ENCODE data around the gene CCDC87.
"Not testable (repeated sequence)": the region's sequence is repeated elsewhere in the genome, so short reads cannot be mapped to it uniquely, and the experiment has no call there.

The CCDC87 gene

DNA sequence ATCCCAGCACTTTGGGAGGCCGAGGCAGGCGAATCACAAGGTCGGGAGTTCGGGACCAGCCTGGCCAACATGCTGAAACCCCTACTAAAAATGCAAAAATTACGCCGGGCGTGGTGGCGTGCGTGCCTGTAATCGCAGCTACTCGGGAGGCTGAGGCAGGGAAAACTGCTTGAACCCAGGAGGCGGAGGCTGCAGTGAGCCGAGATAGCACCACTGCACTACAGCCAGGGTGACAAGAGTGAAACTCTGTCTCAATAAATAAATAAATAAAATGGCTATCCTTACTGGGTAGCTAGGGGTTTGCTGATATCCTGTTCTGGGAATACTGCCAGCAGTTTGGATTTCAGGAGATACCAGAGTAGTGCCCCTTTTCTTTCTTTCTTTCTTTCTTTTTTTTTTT lies 21.2 kb upstream of the CCDC87 start:
- Histone ChIP-seq H3K4me1 (ENCODE audit: control insufficient read depth, insufficient read depth, low read length, poor library complexity, severe bottlenecking) (no peaks in the 10 kb centered on the region), H3K27ac (ENCODE audit: low read depth, low read length, severe bottlenecking) (no peak overlapping the region), H3K36me3 (ENCODE audit: control insufficient read depth, insufficient read depth, low read length) (peaks cover 19% of the 10 kb centered on the region), H3K4me3 (ENCODE audit: extremely low read depth, insufficient read depth, low read length, poor library complexity, severe bottlenecking) (no peak overlapping the region), H3K9me3 (ENCODE audit: control insufficient read depth, low read length) (peaks cover 5% of the 10 kb centered on the region)
- 98 to 99% methylated on average over 11 to 12 of the region's 13 CpGs for WGBS, 2 experiments (ENCODE audit: insufficient coverage in 2 of 2)

DNA sequence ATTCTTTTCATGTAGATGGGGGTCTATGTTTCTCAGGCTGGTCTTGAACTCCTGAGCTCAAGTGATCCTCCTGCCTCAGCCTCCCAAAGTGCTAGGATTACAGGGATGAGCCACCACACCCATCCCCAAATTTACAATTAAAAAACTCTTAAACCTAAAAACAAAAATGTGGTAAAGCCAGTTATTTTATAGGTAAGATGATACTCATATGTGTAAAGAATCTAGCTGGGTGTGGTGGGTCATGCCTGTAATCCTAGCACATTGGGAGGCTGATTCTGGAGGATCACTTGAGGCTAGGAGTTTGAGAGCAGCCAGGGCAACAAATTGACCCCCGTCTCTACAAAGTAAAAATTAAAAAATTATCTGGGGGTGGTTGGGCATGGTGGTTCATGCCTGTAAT lies 19.6 kb upstream of the CCDC87 start:
- peaks cover 3% of the 10 kb centered on the region for H3K36me3 ChIP-seq (ENCODE audit: control insufficient read depth, insufficient read depth, low read length)
- WGBS, 2 experiments (ENCODE audit: insufficient coverage in 2 of 2) = 100% methylated on average over 1 of the region's 1 CpG
- H3K4me3 ChIP-seq (ENCODE audit: extremely low read depth, insufficient read depth, low read length, poor library complexity, severe bottlenecking) = no peak overlapping the region
- H3K27ac ChIP-seq (ENCODE audit: low read depth, low read length, severe bottlenecking) = no peak overlapping the region
- H3K9me3 ChIP-seq (ENCODE audit: control insufficient read depth, low read length) = peaks cover 5% of the 10 kb centered on the region
- H3K4me1 ChIP-seq (ENCODE audit: control insufficient read depth, insufficient read depth, low read length, poor library complexity, severe bottlenecking) = no peaks in the 10 kb centered on the region

DNA sequence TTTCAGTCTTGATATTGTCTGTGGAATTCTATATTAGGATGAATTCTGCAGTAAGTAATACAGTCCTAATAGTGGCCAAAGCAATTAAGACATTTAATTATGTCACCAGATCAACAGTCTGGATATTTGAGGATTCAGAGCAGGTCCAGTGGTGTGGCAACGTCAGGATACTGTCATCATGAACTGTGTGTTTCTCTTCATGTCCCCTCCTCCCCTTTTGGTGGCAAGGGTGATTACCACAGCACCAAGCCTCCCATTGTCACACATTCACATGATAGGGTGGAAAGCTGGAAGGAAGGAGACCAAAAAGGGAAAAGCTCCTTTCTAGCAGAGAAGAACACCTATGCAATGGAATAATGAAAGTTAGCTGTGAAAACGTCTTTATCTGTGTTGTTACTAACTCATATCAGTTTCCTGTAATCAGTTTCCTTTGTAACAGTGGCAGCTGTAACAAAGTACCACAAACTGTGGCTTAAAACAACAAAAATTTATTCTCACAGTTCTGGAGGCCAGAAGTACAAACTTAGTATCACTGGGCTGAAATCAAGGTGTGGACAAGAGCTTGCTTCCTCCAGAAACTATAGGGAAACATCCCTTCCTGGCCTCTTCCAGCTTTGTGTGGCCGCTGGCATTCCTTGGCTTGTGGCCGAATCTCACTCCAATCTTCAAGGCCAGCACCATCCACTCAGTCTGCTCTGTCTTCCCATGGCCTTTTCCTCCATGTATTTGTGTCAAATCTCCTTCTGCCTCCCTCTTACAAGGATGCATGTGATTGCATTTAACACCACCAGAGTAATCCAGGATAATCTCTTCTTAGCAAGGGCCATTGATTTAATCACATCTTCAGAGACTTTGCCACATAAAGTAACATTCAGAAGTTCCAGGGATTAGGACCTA lies 17.1 kb upstream of the CCDC87 start:
- 92 to 93% methylated on average over 2 to 3 of the region's 4 CpGs for WGBS, 2 experiments (ENCODE audit: insufficient coverage in 2 of 2)
- H3K36me3 ChIP-seq (ENCODE audit: control insufficient read depth, insufficient read depth, low read length) = peaks cover 14% of the 10 kb centered on the region
- no peak overlapping the region for H3K4me3 ChIP-seq (ENCODE audit: extremely low read depth, insufficient read depth, low read length, poor library complexity, severe bottlenecking)

DNA sequence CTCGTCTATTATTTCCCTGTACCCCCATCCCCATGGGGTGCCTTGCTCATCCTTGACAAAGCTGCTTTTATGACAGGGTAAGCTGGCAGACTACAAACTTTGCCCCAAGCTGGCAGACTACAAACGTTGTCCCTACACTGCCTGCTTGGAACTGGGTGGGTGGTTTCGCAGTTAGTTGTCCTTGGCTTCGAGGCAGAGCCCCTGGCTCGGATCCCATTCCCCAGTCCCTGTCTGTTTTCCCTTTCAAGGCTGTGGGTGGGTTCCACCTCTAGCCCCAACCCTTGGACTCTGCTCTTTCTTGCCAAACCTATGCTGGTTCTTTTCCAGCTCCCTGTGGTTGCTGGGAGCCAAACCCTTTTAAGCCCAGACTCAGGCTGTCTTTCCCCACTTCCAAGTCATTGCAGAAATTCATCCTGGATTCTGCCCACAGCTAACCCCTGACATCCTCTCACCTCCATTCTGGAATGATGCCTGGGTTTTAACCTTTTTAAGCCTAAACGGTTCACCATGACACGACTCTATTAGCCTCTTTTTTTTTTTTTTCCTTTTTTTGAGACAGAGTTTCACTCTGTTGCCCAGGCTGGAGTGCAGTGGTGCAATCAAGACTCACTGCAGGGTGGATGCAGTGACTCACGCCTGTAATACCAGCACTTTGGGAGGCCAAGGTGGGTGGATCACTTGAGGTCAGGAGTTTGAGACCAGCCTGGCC lies 14.4 kb upstream of the CCDC87 start:
- 90 to 91% methylated on average over 7 to 8 of the region's 8 CpGs for WGBS, 2 experiments (ENCODE audit: insufficient coverage in 2 of 2)
- peaks cover 5% of the 10 kb centered on the region for H3K9me3 ChIP-seq (ENCODE audit: control insufficient read depth, low read length)

More for the DNA sequence above, 17.1 kb upstream of the CCDC87 start:
- Histone ChIP-seq H3K4me1 (ENCODE audit: control insufficient read depth, insufficient read depth, low read length, poor library complexity, severe bottlenecking) (no peaks in the 10 kb centered on the region), H3K27ac (ENCODE audit: low read depth, low read length, severe bottlenecking) (no peak overlapping the region), H3K9me3 (ENCODE audit: control insufficient read depth, low read length) (peaks cover 5% of the 10 kb centered on the region)

DNA sequence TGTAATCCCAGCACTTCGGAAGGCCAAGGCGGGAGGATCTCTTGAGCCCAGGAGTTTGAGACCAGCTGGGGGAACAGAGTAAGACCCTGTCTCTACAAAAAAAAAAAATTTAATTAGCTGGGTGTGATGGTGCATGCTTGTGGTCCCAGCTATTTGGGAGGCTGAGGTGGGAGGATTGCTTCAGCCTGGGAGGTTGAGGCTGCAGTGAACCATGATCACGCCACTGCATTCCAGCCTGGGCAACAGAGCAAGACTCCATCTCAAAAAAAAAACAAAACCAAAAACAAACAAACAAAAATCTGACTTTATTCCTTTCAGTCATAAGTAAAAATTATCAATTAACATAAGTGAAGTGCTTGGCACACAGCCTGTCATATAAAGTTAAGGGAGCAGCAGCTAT lies 13.7 kb upstream of the CCDC87 start:
- WGBS, 2 experiments (ENCODE audit: insufficient coverage in 2 of 2) = 100% methylated on average over 1 of the region's 3 CpGs; no CpG with 5 or more reads in 1 of the 2 experiments
- H3K27ac ChIP-seq (ENCODE audit: low read depth, low read length, severe bottlenecking); H3K4me1 ChIP-seq (ENCODE audit: control insufficient read depth, insufficient read depth, low read length, poor library complexity, severe bottlenecking); H3K9me3 ChIP-seq (ENCODE audit: control insufficient read depth, low read length); H3K4me3 ChIP-seq (ENCODE audit: extremely low read depth, insufficient read depth, low read length, poor library complexity, severe bottlenecking): not testable (repeated sequence)
- peaks cover 37% of the 10 kb centered on the region for H3K36me3 ChIP-seq (ENCODE audit: control insufficient read depth, insufficient read depth, low read length)

More for the DNA sequence above, 14.4 kb upstream of the CCDC87 start:
- Histone ChIP-seq H3K27ac (ENCODE audit: low read depth, low read length, severe bottlenecking) (no peak overlapping the region), H3K4me1 (ENCODE audit: control insufficient read depth, insufficient read depth, low read length, poor library complexity, severe bottlenecking) (no peaks in the 10 kb centered on the region), H3K4me3 (ENCODE audit: extremely low read depth, insufficient read depth, low read length, poor library complexity, severe bottlenecking) (no peak overlapping the region), H3K36me3 (ENCODE audit: control insufficient read depth, insufficient read depth, low read length) (peaks cover 31% of the 10 kb centered on the region)

DNA sequence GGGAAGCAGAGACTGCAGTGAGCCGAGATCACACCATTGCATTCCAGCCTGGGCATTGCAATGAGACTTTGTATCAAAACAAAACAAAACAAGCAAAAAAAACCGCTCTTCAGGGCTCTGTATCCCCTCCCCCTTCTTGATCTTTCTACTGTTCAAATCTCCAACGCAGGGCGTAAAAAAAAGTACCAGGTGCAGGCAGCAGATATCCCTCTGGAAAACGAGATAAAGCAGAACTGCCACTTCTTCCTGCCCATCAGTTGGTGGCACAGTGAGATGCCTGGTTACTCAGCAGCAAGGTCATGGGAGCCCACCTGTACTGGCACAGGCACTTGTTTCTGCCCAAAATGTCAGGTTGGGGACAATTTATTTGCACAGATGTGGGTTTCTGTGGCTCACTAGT lies 11.3 kb upstream of the CCDC87 start:
- H3K36me3 ChIP-seq (ENCODE audit: control insufficient read depth, insufficient read depth, low read length) = peaks cover 56% of the 10 kb centered on the region
- H3K27ac ChIP-seq (ENCODE audit: low read depth, low read length, severe bottlenecking) = no peak overlapping the region
- WGBS, 2 experiments (ENCODE audit: insufficient coverage in 2 of 2) = 91 to 93% methylated on average over 4 to 5 of the region's 5 CpGs
- H3K4me3 ChIP-seq (ENCODE audit: extremely low read depth, insufficient read depth, low read length, poor library complexity, severe bottlenecking) = no peak overlapping the region
- no peaks in the 10 kb centered on the region for H3K9me3 ChIP-seq (ENCODE audit: control insufficient read depth, low read length)
- H3K4me1 ChIP-seq (ENCODE audit: control insufficient read depth, insufficient read depth, low read length, poor library complexity, severe bottlenecking) = no peaks in the 10 kb centered on the region

DNA sequence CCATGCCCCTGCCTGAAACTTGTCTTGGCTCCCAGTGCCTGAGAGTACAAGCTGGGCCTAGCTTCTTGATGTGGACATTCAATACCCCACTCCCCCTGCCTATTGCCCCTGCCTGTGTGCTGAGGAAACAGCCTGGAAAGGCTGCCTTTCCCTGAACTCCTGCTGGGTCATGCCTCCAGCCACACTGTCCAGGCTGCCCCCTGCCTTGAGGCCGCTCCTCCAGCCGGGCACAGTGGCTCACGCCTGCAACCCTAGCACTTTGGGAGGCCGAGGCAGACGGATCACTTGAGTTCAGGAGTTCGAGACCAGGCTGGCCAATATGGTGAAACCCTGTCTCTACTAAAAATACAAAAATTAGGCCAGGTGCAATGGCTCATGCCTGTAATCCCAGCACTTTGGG lies 10.2 kb upstream of the CCDC87 start:
- H3K4me1 ChIP-seq (ENCODE audit: control insufficient read depth, insufficient read depth, low read length, poor library complexity, severe bottlenecking) = no peaks in the 10 kb centered on the region

DNA sequence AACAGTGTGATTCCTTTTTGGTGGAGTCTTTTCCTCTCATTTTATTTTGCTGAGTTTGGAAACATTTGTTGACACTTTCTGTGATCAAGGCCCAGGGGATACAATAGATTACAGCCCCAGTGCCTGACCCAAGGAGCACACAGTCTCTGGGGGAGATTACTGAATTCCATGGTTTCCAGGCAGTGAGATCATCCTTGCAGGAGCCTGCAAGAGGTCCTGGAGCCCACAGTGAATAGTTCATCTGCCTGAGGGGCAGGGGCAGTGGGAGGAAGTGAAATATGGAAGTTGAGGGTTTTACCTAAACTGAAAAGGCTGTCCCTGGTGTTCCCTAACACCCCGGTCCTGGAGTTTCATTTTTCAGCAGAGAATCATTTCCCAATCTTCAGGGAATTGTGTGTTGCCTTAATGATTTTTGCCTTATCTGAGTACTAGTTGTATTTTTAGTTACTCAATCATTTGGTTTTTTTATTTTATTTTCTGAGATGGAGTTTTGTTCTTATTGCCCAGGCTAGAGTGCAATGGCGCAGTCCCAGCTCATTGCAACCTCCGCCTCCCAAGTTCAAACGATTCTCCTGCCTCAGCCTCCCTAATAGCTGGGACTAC lies 7.9 kb upstream of the CCDC87 start:
- H3K9me3 ChIP-seq (ENCODE audit: control insufficient read depth, low read length) = no peaks in the 10 kb centered on the region
- no peak overlapping the region for H3K27ac ChIP-seq (ENCODE audit: low read depth, low read length, severe bottlenecking)
- H3K4me3 ChIP-seq (ENCODE audit: extremely low read depth, insufficient read depth, low read length, poor library complexity, severe bottlenecking) = no peak overlapping the region
- H3K4me1 ChIP-seq (ENCODE audit: control insufficient read depth, insufficient read depth, low read length, poor library complexity, severe bottlenecking) = no peaks in the 10 kb centered on the region
- WGBS, 2 experiments (ENCODE audit: insufficient coverage in 2 of 2) = 100% methylated on average over 4 of the region's 4 CpGs
- peaks cover 50% of the 10 kb centered on the region for H3K36me3 ChIP-seq (ENCODE audit: control insufficient read depth, insufficient read depth, low read length)

More for the DNA sequence above, 10.2 kb upstream of the CCDC87 start:
- Histone ChIP-seq H3K36me3 (ENCODE audit: control insufficient read depth, insufficient read depth, low read length) (peaks cover 60% of the 10 kb centered on the region), H3K27ac (ENCODE audit: low read depth, low read length, severe bottlenecking) (no peak overlapping the region), H3K4me3 (ENCODE audit: extremely low read depth, insufficient read depth, low read length, poor library complexity, severe bottlenecking) (no peak overlapping the region), H3K9me3 (ENCODE audit: control insufficient read depth, low read length) (no peaks in the 10 kb centered on the region)
- 82 to 95% methylated on average over 6 of the region's 6 CpGs for WGBS, 2 experiments (ENCODE audit: insufficient coverage in 2 of 2)

DNA sequence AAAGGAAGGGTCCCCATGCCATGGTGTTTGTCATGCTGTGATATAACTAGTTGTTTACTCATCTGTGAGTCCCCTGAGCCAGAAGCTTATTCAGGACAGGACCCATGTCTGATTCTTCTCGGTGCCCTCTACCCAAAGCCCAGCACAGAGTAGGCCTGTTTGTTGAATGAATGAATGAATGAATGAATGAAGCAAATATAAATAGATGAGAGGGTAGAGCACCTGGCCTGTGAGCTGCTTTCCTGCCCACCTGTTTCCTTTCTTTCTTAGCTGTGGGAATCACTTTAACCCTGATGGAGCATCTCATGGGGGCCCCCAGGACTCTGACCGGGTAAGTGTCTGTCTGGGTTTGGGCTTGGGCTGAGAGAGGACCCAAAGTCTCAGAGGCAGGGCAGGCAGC lies 7.4 kb upstream of the CCDC87 start:
- H3K9me3 ChIP-seq (ENCODE audit: control insufficient read depth, low read length) = no peaks in the 10 kb centered on the region
- H3K4me1 ChIP-seq (ENCODE audit: control insufficient read depth, insufficient read depth, low read length, poor library complexity, severe bottlenecking) = no peaks in the 10 kb centered on the region
- no peak overlapping the region for H3K27ac ChIP-seq (ENCODE audit: low read depth, low read length, severe bottlenecking)
- no peak overlapping the region for H3K4me3 ChIP-seq (ENCODE audit: extremely low read depth, insufficient read depth, low read length, poor library complexity, severe bottlenecking)
- peaks cover 48% of the 10 kb centered on the region for H3K36me3 ChIP-seq (ENCODE audit: control insufficient read depth, insufficient read depth, low read length)
- 93 to 100% methylated on average over 1 to 2 of the region's 2 CpGs for WGBS, 2 experiments (ENCODE audit: insufficient coverage in 2 of 2)

DNA sequence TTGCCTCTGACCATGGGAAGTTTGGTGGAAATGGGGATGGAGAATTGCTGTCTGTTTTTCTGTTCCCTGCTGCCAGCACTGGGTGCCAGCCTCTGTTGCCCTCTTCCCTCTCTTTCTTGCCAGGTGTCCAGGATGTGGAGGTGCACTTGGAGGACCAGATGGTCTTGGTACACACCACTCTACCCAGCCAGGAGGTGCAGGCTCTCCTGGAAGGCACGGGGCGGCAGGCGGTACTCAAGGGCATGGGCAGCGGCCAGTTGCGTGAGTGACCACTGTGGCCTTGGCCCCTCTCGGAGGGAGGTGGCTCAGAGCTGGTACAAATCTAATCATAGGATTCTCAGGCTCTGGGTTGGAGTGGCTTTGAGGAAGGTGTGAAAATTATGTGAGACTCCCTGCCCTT lies 6.1 kb upstream of the CCDC87 start:
- no peaks in the 10 kb centered on the region for H3K4me1 ChIP-seq (ENCODE audit: control insufficient read depth, insufficient read depth, low read length, poor library complexity, severe bottlenecking)
- no peaks in the 10 kb centered on the region for H3K9me3 ChIP-seq (ENCODE audit: control insufficient read depth, low read length)
- H3K4me3 ChIP-seq (ENCODE audit: extremely low read depth, insufficient read depth, low read length, poor library complexity, severe bottlenecking) = no peak overlapping the region
- no peak overlapping the region for H3K27ac ChIP-seq (ENCODE audit: low read depth, low read length, severe bottlenecking)
- 95 to 98% methylated on average over 6 of the region's 6 CpGs for WGBS, 2 experiments (ENCODE audit: insufficient coverage in 2 of 2)
- peaks cover 36% of the 10 kb centered on the region for H3K36me3 ChIP-seq (ENCODE audit: control insufficient read depth, insufficient read depth, low read length)

Data from mesodermal cell (in vitro differentiated cells).